K562 (cell line): ENCODE results near the gene BCAS1. TPM values are rescaled to one million over a fixed set of nuclear protein-coding genes. Genes with fewer than 3 reads are reported as not detected.

Experiments
- ARID1B ChIP-seq: fragments of 450-650 bp; IDR thresholded peaks from 2 replicates; pipeline ENCODE4 v1.6.1; 2016; ENCODE audit warnings: antibody characterized with exemption, mild to moderate bottlenecking, inconsistent platforms
- ARID2 ChIP-seq: fragments of 450-650 bp; IDR thresholded peaks from 2 replicates; pipeline ENCODE4 v1.6.1; 2017; ENCODE audit warnings: antibody characterized with exemption, mild to moderate bottlenecking
- EP400 ChIP-seq: fragments of 450-650 bp; IDR thresholded peaks from 2 replicates; pipeline ENCODE4 v1.6.1; 2017; ENCODE audit warnings: antibody characterized with exemption, mild to moderate bottlenecking, moderate library complexity
- FOSL1 ChIP-seq: fragments of 200-800 bp; sonication (Bioruptor generic); conservative IDR thresholded peaks from 2 replicates; pipeline ENCODE4 v1.6.1; 2016; ENCODE audit warnings: missing genetic modification characterization, missing compliant biosample characterization
- FOXM1 ChIP-seq, 2 experiments: fragments of 450-650 bp in 1 of 2; sonication (generic) in 1 of 2; formaldehyde crosslinking in 1 of 2; IDR thresholded peaks; 2 replicates each; pipeline versions ENCODE4 v1.6.1 to v1.9.0; 2017 to 2022; ENCODE audit warnings: low read depth in 2 of 2, mild to moderate bottlenecking in 2 of 2, missing genetic modification reagents in 1 of 2, moderate library complexity in 1 of 2
- HDAC2 ChIP-seq: fragments of 450-650 bp; IDR thresholded peaks from 2 replicates; pipeline ENCODE4 v1.6.1; 2016; ENCODE audit warnings: mild to moderate bottlenecking
- HDAC3 ChIP-seq: fragments of 450-650 bp; IDR thresholded peaks from 2 replicates; pipeline ENCODE4 v1.6.1; 2018; ENCODE audit warnings: borderline replicate concordance, mild to moderate bottlenecking, moderate library complexity; ENCODE audit not compliant: partially characterized antibody
- HOXB6 ChIP-seq: fragments of 250-450 bp; sonication (Bioruptor Pico); IDR thresholded peaks from 2 replicates; pipeline ENCODE4 v1.5.1; 2022; ENCODE audit warnings: mild to moderate bottlenecking, borderline replicate concordance
- JUN ChIP-seq, 2 experiments: sonication (generic) in 1 of 2; formaldehyde crosslinking in 1 of 2; IDR thresholded peaks; 2 replicates each; pipeline versions ENCODE4 v1.6.1 to v1.8.0; 2012 to 2022; ENCODE audit warnings: borderline replicate concordance in 2 of 2, mild to moderate bottlenecking in 2 of 2, improper control_type of control experiment in 1 of 2, low read depth in 1 of 2, low read length in 1 of 2, missing genetic modification reagents in 1 of 2
- MAFF ChIP-seq: IDR thresholded peaks from 2 replicates; pipeline ENCODE4 v1.6.1; 2012; ENCODE audit warnings: low read length, improper control_type of control experiment
- MECOM ChIP-seq: fragments of 250-450 bp; sonication (Bioruptor Pico); IDR thresholded peaks from 2 replicates; pipeline ENCODE4 v1.8.0; 2022; ENCODE audit warnings: inconsistent platforms
- PHB2 ChIP-seq: fragments of 450-650 bp; IDR thresholded peaks from 2 replicates; pipeline ENCODE4 v1.6.1; 2017; ENCODE audit warnings: low read depth
- RBM39 ChIP-seq: fragments of 200-400 bp; formaldehyde crosslinking; optimal IDR thresholded peaks from 2 replicates; pipeline ENCODE3; 2018; ENCODE audit warnings: low read depth, low read length
- SMARCE1 ChIP-seq: fragments of 450-650 bp; IDR thresholded peaks from 2 replicates; pipeline ENCODE4 v1.7.1; 2016; ENCODE audit warnings: mild to moderate bottlenecking
- TAF7 ChIP-seq: fragments of 450-650 bp; IDR thresholded peaks from 2 replicates; pipeline ENCODE4 v1.6.1; 2016; ENCODE audit warnings: missing genetic modification characterization, missing compliant biosample characterization
- TAL1 ChIP-seq: fragments of 450-650 bp; IDR thresholded peaks from 2 replicates; pipeline ENCODE4 v1.6.1; 2016; ENCODE audit warnings: mild to moderate bottlenecking
- TBL1XR1 ChIP-seq, 2 experiments: IDR thresholded peaks; 2 replicates each; pipeline ENCODE4 v1.6.1; 2012; ENCODE audit warnings: improper control_type of control experiment in 2 of 2, low read length in 2 of 2, mild to moderate bottlenecking in 1 of 2
- ZNF589 ChIP-seq: fragments of 200-800 bp; sonication (Bioruptor generic); IDR thresholded peaks from 2 replicates; pipeline ENCODE4 v1.6.1; 2016; ENCODE audit warnings: low read depth, missing genetic modification characterization, missing compliant biosample characterization
- polyA plus RNA-seq, 8 experiments: library from polyadenylated mRNA; depleted of rRNA in 4 of 8; stranded (reverse) in 5 of 8; unstranded in 3 of 8; fragments of >200 nt; fragmentation: Nextera tagmentation in 2 of 8; fragmentation: Illumina TruSeq in 1 of 8; extraction: Ambion mirVana in 2 of 8; extraction: Trizol in 1 of 8; gene quantifications; 2 replicates each; pipeline versions ENCODE4 v1.2.1 to v1.2.3, GENCODE V29; 2011 to 2014; ENCODE audit warnings: inconsistent platforms in 1 of 8, missing spikeins in 1 of 8
- total RNA-seq, 7 experiments: library from RNA; depleted of rRNA in 6 of 7; stranded (reverse); fragments of >200 nt in 6 of 7; fragmentation: Illumina TruSeq in 2 of 7; extraction: Trizol in 2 of 7; gene quantifications; 2 replicates each; pipeline versions ENCODE4 v1.2.1 to v1.2.3, GENCODE V29; 2011 to 2021; ENCODE audit warnings: low replicate concordance in 1 of 7
- TF ChIP-seq, protein P1 (sequence below): fragments of 450-650 bp; IDR thresholded peaks from 2 replicates; pipeline ENCODE4 v1.6.1; 2016
- TF ChIP-seq, protein P2 (sequence below), 2 experiments: fragments of 450-650 bp in 1 of 2; sonication (generic) in 1 of 2; formaldehyde crosslinking in 1 of 2; IDR thresholded peaks in 1 of 2; conservative IDR thresholded peaks in 1 of 2; 2 replicates each; pipeline versions ENCODE4 v1.6.1 to v1.8.1; 2016 to 2023; ENCODE audit warnings: mild to moderate bottlenecking in 2 of 2, moderate library complexity in 2 of 2, inconsistent platforms in 1 of 2, missing genetic modification reagents in 1 of 2
- TF ChIP-seq, protein P3 (sequence below), 3 experiments: fragments of 200-800 bp in 1 of 3; sonication (Bioruptor generic) in 1 of 3; sonication (generic) in 1 of 3; formaldehyde crosslinking in 1 of 3; IDR thresholded peaks; 2 replicates each; pipeline versions ENCODE4 v1.6.1 to v1.8.0; 2016 to 2022; ENCODE audit warnings: mild to moderate bottlenecking in 2 of 3, missing compliant biosample characterization in 2 of 3, missing genetic modification characterization in 2 of 3, missing genetic modification reagents in 1 of 3

BCAS1 gene
- total and polyA plus RNA-seq, 9 of the 15 experiments (the other 6 are each of a cell fraction or from before 2014, with no cell fraction given), result 0.18 to 2.3 (median 0.93) TPM

DNA sequence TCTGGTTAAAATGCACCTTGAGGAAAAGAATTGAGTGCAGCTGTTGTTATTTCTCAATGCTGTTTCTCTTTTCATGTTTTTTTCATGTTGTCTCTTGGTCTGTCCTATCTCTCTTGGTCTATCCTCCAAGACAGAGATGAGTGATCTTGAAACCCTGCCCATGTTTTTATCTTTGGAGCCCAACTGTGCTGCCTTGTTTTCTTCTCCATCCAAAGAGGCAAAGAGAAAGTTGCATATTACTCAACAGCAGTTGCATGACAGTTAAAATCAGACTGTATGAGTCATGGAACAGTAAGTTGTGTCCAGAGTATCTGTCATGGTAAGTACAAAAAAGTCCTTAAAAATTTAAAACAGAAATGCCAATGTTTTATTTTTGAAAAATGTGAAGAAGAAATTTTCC is 26.2 kb downstream of the BCAS1 start (continued):
- no peak for TF ChIP-seq ZNF589 (CRISPR knock-in tag)
- TF ChIP-seq, protein P1, sequence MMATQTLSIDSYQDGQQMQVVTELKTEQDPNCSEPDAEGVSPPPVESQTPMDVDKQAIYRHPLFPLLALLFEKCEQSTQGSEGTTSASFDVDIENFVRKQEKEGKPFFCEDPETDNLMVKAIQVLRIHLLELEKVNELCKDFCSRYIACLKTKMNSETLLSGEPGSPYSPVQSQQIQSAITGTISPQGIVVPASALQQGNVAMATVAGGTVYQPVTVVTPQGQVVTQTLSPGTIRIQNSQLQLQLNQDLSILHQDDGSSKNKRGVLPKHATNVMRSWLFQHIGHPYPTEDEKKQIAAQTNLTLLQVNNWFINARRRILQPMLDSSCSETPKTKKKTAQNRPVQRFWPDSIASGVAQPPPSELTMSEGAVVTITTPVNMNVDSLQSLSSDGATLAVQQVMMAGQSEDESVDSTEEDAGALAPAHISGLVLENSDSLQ, result peak; percentile 61
- TF ChIP-seq ARID2, result no peak
- TF ChIP-seq TAL1, result peak; percentile 78
- peak; percentile 92 for TF ChIP-seq ARID1B
- TF ChIP-seq FOXM1 (IDR thresholded peaks at IDR 0.05; ENCODE audit: low read depth), result peak; percentile 64
- TF ChIP-seq FOXM1 (CRISPR knock-in tag; IDR thresholded peaks at IDR 0.05; ENCODE audit: low read depth), result no peak
- TF ChIP-seq SMARCE1, result peak; percentile 76
- peak; percentile 96 for TF ChIP-seq FOSL1 (tag)
- peak; percentile 16; the same call in 1 of the 2 replicates for TF ChIP-seq EP400
- peak; percentile 73 for TF ChIP-seq JUN (IDR thresholded peaks at IDR 0.05; ENCODE audit: borderline replicate concordance, low read depth, low read length)
- no peak for TF ChIP-seq JUN (CRISPR knock-in tag; IDR thresholded peaks at IDR 0.05; ENCODE audit: borderline replicate concordance)
- TF ChIP-seq RBM39, result no peak
- TF ChIP-seq PHB2, result no peak
- TF ChIP-seq HOXB6 (CRISPR knock-in tag), result no peak
- TF ChIP-seq TBL1XR1 (IDR thresholded peaks at IDR 0.05; ENCODE audit: low read length in 2 of 2), result peak in 1 of 2 experiments; percentile 57; a peak in 1 of 4 replicates
- TF ChIP-seq HDAC3, result peak; percentile 46
- TF ChIP-seq MAFF, result no peak
- TF ChIP-seq, protein P2, sequence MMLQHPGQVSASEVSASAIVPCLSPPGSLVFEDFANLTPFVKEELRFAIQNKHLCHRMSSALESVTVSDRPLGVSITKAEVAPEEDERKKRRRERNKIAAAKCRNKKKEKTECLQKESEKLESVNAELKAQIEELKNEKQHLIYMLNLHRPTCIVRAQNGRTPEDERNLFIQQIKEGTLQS (IDR thresholded peaks at IDR 0.05), result peak; percentile 94
- TF ChIP-seq, protein P2 (CRISPR knock-in tag; conservative IDR thresholded peaks at IDR 0.05), result no peak
- TF ChIP-seq MECOM (CRISPR knock-in tag), result peak; percentile 45; the same call in 1 of the 2 replicates
- no peak for TF ChIP-seq TAF7
- TF ChIP-seq HDAC2, result 0 out of 2 replicates have a peak, but pooled peaks have one; percentile 31
- TF ChIP-seq, protein P3, sequence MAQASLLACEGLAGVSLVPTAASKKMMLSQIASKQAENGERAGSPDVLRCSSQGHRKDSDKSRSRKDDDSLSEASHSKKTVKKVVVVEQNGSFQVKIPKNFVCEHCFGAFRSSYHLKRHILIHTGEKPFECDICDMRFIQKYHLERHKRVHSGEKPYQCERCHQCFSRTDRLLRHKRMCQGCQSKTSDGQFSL (CRISPR knock-in tag; IDR thresholded peaks at IDR 0.05), result no peak
- TF ChIP-seq, protein P3 (tag; IDR thresholded peaks at IDR 0.05), result no peak
